ENCODE data around the gene SBF1. TPM values are rescaled to one million over a fixed set of nuclear protein-coding genes. Genes with fewer than 3 reads are reported as not detected.

The SBF1 gene
- total RNA-seq, 4 donors from 2014 or later = 48.5 to 77.7 (median 68.3) TPM

DNA sequence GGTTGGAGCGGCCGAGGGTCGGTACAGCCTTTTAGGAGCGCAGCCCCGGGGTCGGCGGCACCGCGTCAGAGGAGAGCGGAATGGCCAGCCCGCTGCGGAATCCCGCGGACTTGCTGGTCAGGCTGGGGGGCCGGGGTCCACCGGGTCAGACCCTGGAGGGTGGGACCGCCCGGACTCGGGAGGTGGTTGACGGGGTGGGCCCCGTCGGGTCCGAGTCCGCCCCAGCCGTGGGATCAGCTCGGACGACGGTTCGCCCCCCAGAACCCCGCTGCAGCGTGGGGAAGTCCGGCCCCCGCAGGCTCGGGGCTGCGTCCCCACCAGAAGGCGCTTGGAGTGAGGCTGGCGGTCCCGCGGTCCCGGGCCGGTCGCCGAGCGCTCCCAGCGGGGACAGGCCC, 6.2 kb upstream of the SBF1 start:
- DNase-seq (ENCODE audit: low spot score in 2 of 2) = no peak
- Histone ChIP-seq H3K9me3 (no peaks in the 10 kb centered on the region), H3K4me1 (peaks cover 0 to 14% (median 7%) of the 10 kb centered on the region in 4 donors), H3K4me3 (peak overlapping the region in 2 of 4 donors; percentile 36 to 43), H3K27me3 (peaks cover 4 to 58% of the 10 kb centered on the region in 2 donors), H3K27ac (peak overlapping the region in 1 of 4 donors; percentile 45), H3K36me3 (no peaks in the 10 kb centered on the region)
- WGBS, 2 donors = 4 to 10% methylated on average over 20 to 27 of the region's 45 CpGs
- TF ChIP-seq EP300 (IDR thresholded peaks at IDR 0.05) (no peak), POLR2A (IDR thresholded peaks at IDR 0.05) (no peak)
- TF ChIP-seq, protein P1, sequence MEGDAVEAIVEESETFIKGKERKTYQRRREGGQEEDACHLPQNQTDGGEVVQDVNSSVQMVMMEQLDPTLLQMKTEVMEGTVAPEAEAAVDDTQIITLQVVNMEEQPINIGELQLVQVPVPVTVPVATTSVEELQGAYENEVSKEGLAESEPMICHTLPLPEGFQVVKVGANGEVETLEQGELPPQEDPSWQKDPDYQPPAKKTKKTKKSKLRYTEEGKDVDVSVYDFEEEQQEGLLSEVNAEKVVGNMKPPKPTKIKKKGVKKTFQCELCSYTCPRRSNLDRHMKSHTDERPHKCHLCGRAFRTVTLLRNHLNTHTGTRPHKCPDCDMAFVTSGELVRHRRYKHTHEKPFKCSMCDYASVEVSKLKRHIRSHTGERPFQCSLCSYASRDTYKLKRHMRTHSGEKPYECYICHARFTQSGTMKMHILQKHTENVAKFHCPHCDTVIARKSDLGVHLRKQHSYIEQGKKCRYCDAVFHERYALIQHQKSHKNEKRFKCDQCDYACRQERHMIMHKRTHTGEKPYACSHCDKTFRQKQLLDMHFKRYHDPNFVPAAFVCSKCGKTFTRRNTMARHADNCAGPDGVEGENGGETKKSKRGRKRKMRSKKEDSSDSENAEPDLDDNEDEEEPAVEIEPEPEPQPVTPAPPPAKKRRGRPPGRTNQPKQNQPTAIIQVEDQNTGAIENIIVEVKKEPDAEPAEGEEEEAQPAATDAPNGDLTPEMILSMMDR (IDR thresholded peaks at IDR 0.05) = no peak

DNA sequence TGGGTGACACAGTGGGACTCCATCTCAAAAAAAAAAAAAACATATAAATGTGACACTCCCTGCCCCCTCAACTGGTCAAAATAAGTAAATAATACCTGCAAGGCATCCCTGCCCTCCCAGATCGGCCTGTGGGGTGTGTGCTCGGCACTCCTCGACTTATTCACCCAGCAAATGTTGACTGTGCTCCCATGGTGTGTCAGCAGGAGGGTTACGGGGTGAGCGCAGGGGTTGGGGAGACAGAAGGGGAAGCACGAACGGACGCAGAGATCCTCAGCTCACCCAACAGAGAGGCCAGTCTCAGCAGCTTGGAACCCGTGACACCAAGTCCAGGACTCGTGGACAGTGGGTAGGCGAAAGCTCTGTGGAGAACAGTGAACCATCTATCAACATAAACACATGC, 4.9 kb upstream of the SBF1 start:
- TF ChIP-seq, protein P1 (IDR thresholded peaks at IDR 0.05) = no peak
- TF ChIP-seq EP300 (IDR thresholded peaks at IDR 0.05) (no peak), POLR2A (IDR thresholded peaks at IDR 0.05) (no peak)
- Histone ChIP-seq H3K4me3 (no peak overlapping the region), H3K4me1 (peaks cover 0 to 20% (median 12%) of the 10 kb centered on the region in 4 donors), H3K27ac (no peak overlapping the region), H3K27me3 (peaks cover 4 to 48% of the 10 kb centered on the region in 2 donors), H3K36me3 (no peaks in the 10 kb centered on the region), H3K9me3 (no peaks in the 10 kb centered on the region)
- WGBS, 2 donors = 68 to 69% methylated on average over 11 of the region's 11 CpGs
- no peak for DNase-seq (ENCODE audit: low spot score in 2 of 2)

DNA sequence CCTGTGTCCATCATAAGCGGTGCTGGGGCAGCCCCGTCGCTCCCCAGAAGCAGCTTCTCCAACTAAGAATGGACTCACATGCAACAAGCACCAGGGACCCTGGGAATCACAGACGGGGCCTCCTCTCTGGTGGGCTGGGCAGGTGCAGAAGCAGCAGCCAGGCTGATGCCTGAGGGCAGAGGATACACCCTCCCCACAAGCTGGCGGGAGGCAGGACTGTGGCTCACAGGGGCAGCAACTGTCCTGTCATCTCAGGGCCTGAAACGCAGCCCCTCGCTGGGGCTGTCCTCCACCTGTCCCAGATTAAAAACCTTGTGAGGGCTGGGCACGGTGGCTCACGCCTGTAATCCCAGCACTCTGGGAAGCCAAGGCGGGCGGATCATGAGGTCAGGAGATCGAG, 3.1 kb upstream of the SBF1 start:
- no peak for DNase-seq (ENCODE audit: low spot score in 2 of 2)
- Histone ChIP-seq H3K27me3 (peaks cover 4 to 30% of the 10 kb centered on the region in 2 donors), H3K36me3 (no peaks in the 10 kb centered on the region), H3K4me3 (no peak overlapping the region), H3K27ac (no peak overlapping the region), H3K4me1 (peaks cover 5 to 31% (median 21%) of the 10 kb centered on the region in 4 donors), H3K9me3 (no peaks in the 10 kb centered on the region)
- TF ChIP-seq EP300 (IDR thresholded peaks at IDR 0.05) (no peak), POLR2A (IDR thresholded peaks at IDR 0.05) (no peak)
- TF ChIP-seq, protein P1 (IDR thresholded peaks at IDR 0.05) = no peak
- 89 to 92% methylated on average over 12 of the region's 12 CpGs for WGBS, 2 donors

DNA sequence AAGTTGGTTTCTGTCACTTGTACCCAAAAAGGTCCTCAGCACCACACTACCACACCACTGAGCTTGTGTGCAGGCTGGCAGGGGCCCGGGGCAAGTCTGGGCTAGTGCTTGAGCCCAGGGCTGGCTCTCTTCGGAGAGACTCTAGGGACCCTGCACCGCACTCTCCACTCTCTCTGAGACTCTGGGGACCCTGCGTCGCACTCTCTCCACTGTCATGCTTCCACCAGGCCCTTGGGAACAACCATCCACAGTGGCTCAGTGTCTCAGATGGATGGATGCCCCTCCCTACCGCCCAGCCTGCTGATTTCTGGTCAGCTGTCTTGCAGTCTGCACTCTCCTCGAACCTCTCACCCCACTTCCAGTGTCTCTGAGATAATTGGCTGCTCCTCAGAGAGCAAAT, 2.0 kb upstream of the SBF1 start:
- H3K27ac ChIP-seq = no peak overlapping the region
- no peak for DNase-seq (ENCODE audit: low spot score in 2 of 2)
- peaks cover 0 to 19% of the 10 kb centered on the region in 2 donors for H3K27me3 ChIP-seq
- TF ChIP-seq, protein P1 (IDR thresholded peaks at IDR 0.05) = no peak
- TF ChIP-seq POLR2A (IDR thresholded peaks at IDR 0.05) (no peak), EP300 (IDR thresholded peaks at IDR 0.05) (no peak)
- H3K36me3 ChIP-seq = no peaks in the 10 kb centered on the region
- 72 to 74% methylated on average over 7 of the region's 7 CpGs for WGBS, 2 donors
- no peaks in the 10 kb centered on the region for H3K9me3 ChIP-seq
- H3K4me1 ChIP-seq = peaks cover 5 to 39% (median 28%) of the 10 kb centered on the region in 4 donors
- H3K4me3 ChIP-seq = no peak overlapping the region

DNA sequence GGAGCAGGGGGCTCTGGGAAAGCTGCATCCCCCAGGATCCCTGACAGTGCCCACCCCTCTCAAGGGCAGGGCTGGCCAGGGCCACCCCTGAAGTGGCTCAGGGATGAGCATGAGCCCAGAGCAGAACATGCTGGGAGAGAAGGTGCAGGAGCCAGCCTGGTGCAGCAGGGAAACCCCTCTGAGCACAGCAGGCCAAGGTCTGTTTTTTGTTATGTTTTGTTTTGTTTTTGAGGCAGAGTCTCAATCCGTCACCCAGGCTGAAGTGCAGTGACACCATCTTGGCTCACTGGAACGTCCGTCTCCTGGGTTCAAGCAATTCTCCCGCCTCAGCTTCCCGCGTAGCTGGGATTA, 792 bp upstream of the SBF1 start:
- 89 to 95% methylated on average over 6 of the region's 6 CpGs for WGBS, 2 donors
- peak overlapping the region; percentile 34 to 83 (median 54) for H3K4me3 ChIP-seq
- peak overlapping the region in 1 of 4 donors; percentile 90 for H3K27ac ChIP-seq

More for the DNA sequence above, 792 bp upstream of the SBF1 start:
- Histone ChIP-seq H3K36me3 (no peaks in the 10 kb centered on the region), H3K27me3 (peaks cover 0 to 8% of the 10 kb centered on the region in 2 donors), H3K4me1 (peaks cover 5 to 41% (median 37%) of the 10 kb centered on the region in 4 donors), H3K9me3 (no peaks in the 10 kb centered on the region)
- TF ChIP-seq EP300 (IDR thresholded peaks at IDR 0.05) (no peak), POLR2A (IDR thresholded peaks at IDR 0.05) (no peak)
- TF ChIP-seq, protein P1 (IDR thresholded peaks at IDR 0.05) = no peak
- DNase-seq (ENCODE audit: low spot score in 2 of 2) = no peak
